HL-60 (cell line): Measurements from ENCODE around the gene TRABD2B.

Experiments
- CTCF ChIP-seq: IDR thresholded peaks from one replicate; pipeline ENCODE4 v1.5.1; 2011; ENCODE audit warnings: low read length, control low read depth, inconsistent platforms; ENCODE audit not compliant: insufficient read depth
- POLR2AphosphoS5 ChIP-seq: IDR thresholded peaks from 2 replicates; pipeline ENCODE4 v1.6.1; 2012; ENCODE audit warnings: low read depth
- REST ChIP-seq: IDR thresholded peaks from 2 replicates; pipeline ENCODE4 v1.6.1; 2012; ENCODE audit warnings: low read depth; ENCODE audit not compliant: insufficient replicate concordance

- TF ChIP-seq CTCF (no peak), POLR2AphosphoS5 (no peak), REST (no peak)
Observed at GRCh38 chr1:47969478-47969877, 27.7 kb downstream of the TRABD2B start.
